Peyer's patch (tissue), 4 donors: Measurements from ENCODE around the gene LDLRAD3. TPM values are rescaled to one million over a fixed set of nuclear protein-coding genes. Genes with fewer than 3 reads are reported as not detected.

Experiments
- DNase-seq, 3 donors: peaks; one replicate each; pipeline ENCODE4 v3.0.0-alpha.2; 2017 to 2019
- H3K27ac ChIP-seq, 4 donors: fragments of 200-600 bp; sonication (generic); one replicate each; pipeline ENCODE4 v1.5.1; 2016 to 2019
- H3K27me3 ChIP-seq, 2 donors: fragments of 200-600 bp; sonication (generic); one replicate each; pipeline ENCODE4 v1.5.1; 2019
- H3K36me3 ChIP-seq, 3 donors: fragments of 200-600 bp; sonication (generic); one replicate each; pipeline ENCODE4 v1.5.1; 2016 to 2019
- H3K4me1 ChIP-seq, 4 donors: fragments of 200-600 bp; sonication (generic); one replicate each; pipeline ENCODE4 v1.5.1; 2016 to 2019
- H3K4me3 ChIP-seq, 4 donors: fragments of 200-600 bp; sonication (generic); 1 replicate in 3 of 4; 2 replicates in 1 of 4; pipeline ENCODE4 v1.5.1; 2016 to 2019; ENCODE audit warnings: mild to moderate bottlenecking in 1 of 4
- H3K9me3 ChIP-seq, 4 donors: fragments of 200-600 bp; sonication (generic); one replicate each; pipeline ENCODE4 v1.5.1; 2016 to 2019; ENCODE audit warnings: mild to moderate bottlenecking in 1 of 4
- CTCF ChIP-seq, 6 experiments: fragments of 450-650 bp in 4 of 6; fragments of 200-600 bp in 2 of 6; sonication (generic) in 1 of 6; IDR thresholded peaks; one replicate each; pipeline ENCODE4 v1.5.1; 2017 to 2019; ENCODE audit warnings: antibody characterized with exemption in 6 of 6, mild to moderate bottlenecking in 3 of 6, moderate library complexity in 1 of 6
- POLR2A ChIP-seq, 2 donors: fragments of 450-650 bp; IDR thresholded peaks; one replicate each; pipeline ENCODE4 v1.5.1; 2017; ENCODE audit warnings: antibody characterized with exemption in 2 of 2, mild to moderate bottlenecking in 2 of 2, moderate library complexity in 2 of 2
- total RNA-seq, 4 donors: library from RNA; depleted of rRNA; stranded (reverse); fragments of >200 nt; gene quantifications; one replicate each; pipeline ENCODE4 v1.1.0, GENCODE V29; 2016

The LDLRAD3 gene
- total RNA-seq, 4 donors from 2014 or later, result 1.2 to 14.0 (median 4.8) TPM

- no peaks in the 10 kb centered on the region for H3K27me3 ChIP-seq
- no peaks in the 10 kb centered on the region for H3K9me3 ChIP-seq
- no peak overlapping the region for H3K27ac ChIP-seq
- H3K36me3 ChIP-seq, result no peaks in the 10 kb centered on the region
- H3K4me3 ChIP-seq, result no peak overlapping the region
- TF ChIP-seq POLR2A (IDR thresholded peaks at IDR 0.05) (no peak), CTCF (IDR thresholded peaks at IDR 0.05) (no peak)
- peaks cover 0 to 7% (median 0%) of the 10 kb centered on the region in 4 donors for H3K4me1 ChIP-seq
- DNase-seq, result no peak
Observed at GRCh38 chr11:36150986-36151385, 207.1 kb downstream of the LDLRAD3 start.

GRCh38 chr11:36151933-36152580 is 208.2 kb downstream of the LDLRAD3 start:
- no peak for DNase-seq
- Histone ChIP-seq H3K36me3 (no peaks in the 10 kb centered on the region), H3K9me3 (no peaks in the 10 kb centered on the region), H3K27ac (no peak overlapping the region), H3K4me3 (no peak overlapping the region), H3K27me3 (no peaks in the 10 kb centered on the region), H3K4me1 (peaks cover 0 to 7% (median 0%) of the 10 kb centered on the region in 4 donors)
- TF ChIP-seq POLR2A (IDR thresholded peaks at IDR 0.05) (no peak), CTCF (IDR thresholded peaks at IDR 0.05) (no peak)

- Histone ChIP-seq H3K4me3 (no peak overlapping the region), H3K36me3 (no peaks in the 10 kb centered on the region), H3K9me3 (no peaks in the 10 kb centered on the region), H3K4me1 (peaks cover 0 to 7% (median 0%) of the 10 kb centered on the region in 4 donors), H3K27ac (no peak overlapping the region), H3K27me3 (no peaks in the 10 kb centered on the region)
- no peak for DNase-seq
- TF ChIP-seq CTCF (IDR thresholded peaks at IDR 0.05) (no peak), POLR2A (IDR thresholded peaks at IDR 0.05) (no peak)
Observed at GRCh38 chr11:36153551-36153950, 209.7 kb downstream of the LDLRAD3 start.

GRCh38 chr11:36155124-36155561 is 211.3 kb downstream of the LDLRAD3 start:
- no peaks in the 10 kb centered on the region for H3K36me3 ChIP-seq
- H3K4me1 ChIP-seq, result no peaks in the 10 kb centered on the region
- H3K4me3 ChIP-seq, result no peak overlapping the region
- no peak for DNase-seq
- peak overlapping the region in 1 of 4 donors; percentile 10 for H3K27ac ChIP-seq
- TF ChIP-seq POLR2A (IDR thresholded peaks at IDR 0.05), result no peak
- TF ChIP-seq CTCF (IDR thresholded peaks at IDR 0.05), result no peak
- no peaks in the 10 kb centered on the region for H3K9me3 ChIP-seq
- no peaks in the 10 kb centered on the region for H3K27me3 ChIP-seq

GRCh38 chr11:36155770-36156160 is 211.9 kb downstream of the LDLRAD3 start:
- Histone ChIP-seq H3K36me3 (no peaks in the 10 kb centered on the region), H3K4me3 (no peak overlapping the region), H3K9me3 (no peaks in the 10 kb centered on the region), H3K27me3 (no peaks in the 10 kb centered on the region), H3K27ac (peak overlapping the region in 1 of 4 donors; percentile 10), H3K4me1 (no peaks in the 10 kb centered on the region)
- no peak for TF ChIP-seq POLR2A (IDR thresholded peaks at IDR 0.05)
- no peak for TF ChIP-seq CTCF (IDR thresholded peaks at IDR 0.05)
- no peak for DNase-seq
